WERI-Rb-1 (cell line): ENCODE data around the gene SNAP91.

Experiments
- DNase-seq: peaks from one replicate; pipeline ENCODE4 v3.0.0-alpha.2; 2020
- H3K27ac ChIP-seq: fragments of 250-450 bp; sonication (Bioruptor Pico); 2 replicates; pipeline ENCODE4 v1.5.1; 2020; ENCODE audit warnings: mild to moderate bottlenecking, moderate library complexity
- H3K27me3 ChIP-seq: fragments of 250-450 bp; sonication (Bioruptor Pico); 2 replicates; pipeline ENCODE4 v1.5.1; 2021; ENCODE audit warnings: mild to moderate bottlenecking, low read depth, moderate library complexity; ENCODE audit not compliant: insufficient read depth, severe bottlenecking
- H3K36me3 ChIP-seq: fragments of 250-450 bp; sonication (Bioruptor Pico); 2 replicates; pipeline ENCODE4 v1.5.1; 2020; ENCODE audit warnings: mild to moderate bottlenecking, moderate library complexity
- H3K4me3 ChIP-seq: 2 replicates; pipeline ENCODE4 v1.5.1; 2011; ENCODE audit warnings: low read depth, mild to moderate bottlenecking, control low read depth, low read length
- H3K9me3 ChIP-seq: fragments of 250-450 bp; sonication (Bioruptor Pico); 2 replicates; pipeline ENCODE4 v1.5.1; 2021; ENCODE audit warnings: mild to moderate bottlenecking, moderate library complexity; ENCODE audit not compliant: severe bottlenecking
- TF ChIP-seq, protein P1 (sequence below): IDR thresholded peaks from 2 replicates; pipeline ENCODE4 v1.5.1; 2011; ENCODE audit warnings: low read depth, mild to moderate bottlenecking, control low read depth, inconsistent platforms, low read length

Gene SNAP91

DNA sequence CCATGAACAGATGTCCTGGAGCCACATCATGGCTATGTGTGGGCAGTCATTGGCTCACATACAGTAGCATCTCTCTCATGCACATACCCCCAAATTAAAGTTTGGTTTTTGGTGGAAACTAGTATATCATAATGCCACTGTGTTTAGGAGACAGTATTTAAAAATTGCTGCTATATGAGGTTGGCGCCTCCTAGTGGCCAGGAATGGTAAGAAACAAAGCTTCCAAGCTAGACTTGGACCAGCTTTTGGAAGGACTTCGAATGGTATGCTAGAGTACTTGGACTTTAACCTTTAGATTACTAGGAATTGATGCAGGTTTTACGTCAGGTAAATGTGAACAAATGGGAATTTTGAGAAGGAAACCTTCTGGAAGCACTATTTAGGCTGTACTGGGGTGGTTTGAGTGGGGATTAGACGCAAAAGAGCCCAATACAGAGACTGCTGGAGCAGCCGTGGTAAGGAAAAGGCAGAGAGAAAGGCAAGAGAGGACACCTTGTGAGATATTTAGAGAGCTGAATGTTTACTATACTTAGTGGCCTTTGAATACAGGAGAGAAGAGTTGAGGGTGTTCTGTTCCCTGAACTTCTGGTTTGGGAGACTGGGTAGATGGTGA, 172.8 kb downstream of the SNAP91 start:
- TF ChIP-seq, protein P1, sequence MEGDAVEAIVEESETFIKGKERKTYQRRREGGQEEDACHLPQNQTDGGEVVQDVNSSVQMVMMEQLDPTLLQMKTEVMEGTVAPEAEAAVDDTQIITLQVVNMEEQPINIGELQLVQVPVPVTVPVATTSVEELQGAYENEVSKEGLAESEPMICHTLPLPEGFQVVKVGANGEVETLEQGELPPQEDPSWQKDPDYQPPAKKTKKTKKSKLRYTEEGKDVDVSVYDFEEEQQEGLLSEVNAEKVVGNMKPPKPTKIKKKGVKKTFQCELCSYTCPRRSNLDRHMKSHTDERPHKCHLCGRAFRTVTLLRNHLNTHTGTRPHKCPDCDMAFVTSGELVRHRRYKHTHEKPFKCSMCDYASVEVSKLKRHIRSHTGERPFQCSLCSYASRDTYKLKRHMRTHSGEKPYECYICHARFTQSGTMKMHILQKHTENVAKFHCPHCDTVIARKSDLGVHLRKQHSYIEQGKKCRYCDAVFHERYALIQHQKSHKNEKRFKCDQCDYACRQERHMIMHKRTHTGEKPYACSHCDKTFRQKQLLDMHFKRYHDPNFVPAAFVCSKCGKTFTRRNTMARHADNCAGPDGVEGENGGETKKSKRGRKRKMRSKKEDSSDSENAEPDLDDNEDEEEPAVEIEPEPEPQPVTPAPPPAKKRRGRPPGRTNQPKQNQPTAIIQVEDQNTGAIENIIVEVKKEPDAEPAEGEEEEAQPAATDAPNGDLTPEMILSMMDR: peak; percentile 63
- Histone ChIP-seq H3K4me3 (no peak overlapping the region), H3K27ac (no peak overlapping the region), H3K9me3 (no peaks in the 10 kb centered on the region), H3K36me3 (no peaks in the 10 kb centered on the region), H3K27me3 (no peaks in the 10 kb centered on the region)
- peak; percentile 50 for DNase-seq

DNA sequence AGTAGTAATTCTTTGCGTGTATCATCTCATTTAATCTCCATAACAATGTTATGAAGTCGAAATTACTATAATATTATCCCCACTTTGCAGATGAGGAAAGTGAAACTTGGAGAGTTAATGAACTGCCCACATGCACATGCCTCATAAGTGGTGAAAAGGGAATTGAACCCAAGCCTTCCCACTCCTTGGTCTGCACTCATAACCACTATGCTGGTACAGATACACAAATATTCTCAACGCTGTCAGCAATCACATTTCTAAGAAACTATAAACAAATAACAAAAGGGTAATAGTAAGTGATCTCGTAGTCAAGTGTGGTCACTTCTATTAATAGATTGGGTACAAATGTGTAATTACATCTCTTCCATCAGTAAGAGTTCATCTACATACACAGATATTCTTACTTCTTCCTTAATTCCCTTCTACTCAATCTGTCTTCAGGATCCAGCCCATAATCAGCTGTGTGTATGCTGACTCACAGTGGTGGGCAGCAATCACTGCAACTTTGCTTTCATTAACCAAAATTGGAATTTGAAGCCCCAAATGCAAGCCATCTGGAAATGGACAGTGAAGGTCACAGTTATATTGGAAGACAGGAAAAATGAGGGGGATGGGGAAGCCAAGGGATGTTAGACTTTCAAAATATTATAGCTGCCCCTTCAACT, 190.0 kb downstream of the SNAP91 start:
- no peak for DNase-seq
- Histone ChIP-seq H3K27ac (no peak overlapping the region), H3K27me3 (no peaks in the 10 kb centered on the region), H3K9me3 (no peaks in the 10 kb centered on the region), H3K4me3 (no peak overlapping the region), H3K36me3 (no peaks in the 10 kb centered on the region)
- TF ChIP-seq, protein P1: peak; percentile 42; the same call in 1 of the 2 replicates

DNA sequence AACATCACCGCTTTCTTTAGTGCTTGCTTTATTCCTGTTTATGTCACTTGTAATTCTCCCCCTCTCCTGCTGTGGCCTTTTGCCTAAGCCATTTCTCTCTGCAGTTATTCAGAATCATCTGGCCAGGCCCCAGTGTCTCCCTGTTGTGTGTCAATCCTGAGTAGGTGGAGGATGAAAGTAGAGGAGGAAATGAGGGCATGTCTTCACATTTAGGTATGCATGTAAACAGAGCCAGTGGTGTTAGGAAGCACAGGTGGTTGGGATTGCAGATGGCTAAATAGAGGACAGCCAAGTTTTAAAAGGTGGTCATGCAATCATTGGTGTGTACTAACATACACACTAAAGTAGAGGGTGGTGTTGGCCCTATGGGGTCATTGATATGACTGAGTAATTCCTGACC, 191.4 kb downstream of the SNAP91 start:
- no peak for DNase-seq
- TF ChIP-seq, protein P1: no peak
- Histone ChIP-seq H3K27me3 (no peaks in the 10 kb centered on the region), H3K9me3 (no peaks in the 10 kb centered on the region), H3K27ac (no peak overlapping the region), H3K4me3 (no peak overlapping the region), H3K36me3 (no peaks in the 10 kb centered on the region)

DNA sequence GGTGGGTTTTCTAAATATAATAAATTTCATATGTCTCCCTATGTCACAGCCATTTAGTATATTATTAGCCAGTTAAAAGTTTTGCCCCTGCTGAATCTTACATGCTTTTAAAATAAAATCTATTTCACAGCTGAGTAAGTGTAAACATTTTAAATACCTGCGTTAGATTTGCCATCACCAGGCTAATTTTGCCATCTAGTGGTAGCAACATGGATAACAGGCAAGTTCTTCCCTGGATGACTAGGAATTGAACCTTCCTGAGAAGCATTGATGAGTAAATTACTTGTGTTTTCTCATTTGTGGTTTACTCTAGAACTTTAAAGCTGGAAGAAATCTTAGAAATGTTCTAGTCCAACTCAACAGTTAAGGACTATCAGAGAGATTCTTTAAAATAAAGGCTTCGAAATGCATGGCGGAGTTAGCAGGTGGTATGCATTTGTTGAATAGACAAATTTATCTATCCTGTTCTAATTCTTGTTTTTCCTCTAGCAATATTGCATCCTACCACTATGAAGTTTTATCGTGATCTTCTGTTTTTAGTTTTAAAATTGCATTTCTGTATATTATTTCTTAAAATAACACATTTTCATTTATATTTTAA, 193.9 kb downstream of the SNAP91 start:
- DNase-seq: peak; percentile 26
- TF ChIP-seq, protein P1: peak; percentile 60
- H3K36me3 ChIP-seq: no peaks in the 10 kb centered on the region
- no peak overlapping the region for H3K4me3 ChIP-seq
- no peaks in the 10 kb centered on the region for H3K27me3 ChIP-seq
- no peak overlapping the region for H3K27ac ChIP-seq
- H3K9me3 ChIP-seq: no peaks in the 10 kb centered on the region

DNA sequence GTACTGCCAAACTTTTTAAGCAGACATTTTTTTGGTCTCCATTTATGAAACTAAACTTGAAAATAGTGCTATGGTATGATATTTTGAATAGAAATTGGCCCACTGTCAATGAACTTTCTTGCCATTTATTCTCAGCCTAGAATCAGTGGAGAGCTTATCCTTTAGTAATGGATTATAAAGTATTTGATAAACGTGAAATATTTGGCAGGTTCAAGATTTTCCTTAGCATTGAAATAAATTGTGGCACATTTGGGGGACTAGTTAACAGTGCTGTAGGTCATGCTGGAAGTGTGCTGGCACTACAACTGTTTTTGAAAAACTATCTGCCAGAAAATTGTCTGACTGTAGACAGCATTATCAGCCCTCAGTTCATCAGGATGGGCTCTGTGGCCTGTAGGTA, 194.4 kb downstream of the SNAP91 start:
- DNase-seq: no peak
- TF ChIP-seq, protein P1: no peak

More for the DNA sequence above, 194.4 kb downstream of the SNAP91 start:
- no peaks in the 10 kb centered on the region for H3K9me3 ChIP-seq
- no peaks in the 10 kb centered on the region for H3K36me3 ChIP-seq
- no peaks in the 10 kb centered on the region for H3K27me3 ChIP-seq
- no peak overlapping the region for H3K27ac ChIP-seq
- no peak overlapping the region for H3K4me3 ChIP-seq
